ENCODE data around the gene ANAPC10. TPM values are rescaled to one million over a fixed set of nuclear protein-coding genes. Genes with fewer than 3 reads are reported as not detected.

Gene ANAPC10
- total and polyA plus RNA-seq, 2 donors (not counting 3 experiments of a cell fraction or from before 2014, with no cell fraction given), result 15.7 to 24.0 TPM

- H2AFZ ChIP-seq (ENCODE audit: low read depth, low read length), result no peak overlapping the region
- H4K20me1 ChIP-seq (replicated peaks; ENCODE audit: control insufficient read depth, extremely low read depth, insufficient read depth, low read length), result no peaks in the 10 kb centered on the region
- FAIRE-seq, result no peak
- H3K4me3 ChIP-seq (replicated peaks in 1 of 3; ENCODE audit: insufficient read depth in 1 of 3, low read depth in 1 of 3, low read length in 3 of 3), result no peak overlapping the region
- H3K9me1 ChIP-seq (replicated peaks; ENCODE audit: control insufficient read depth, extremely low read depth, insufficient read depth, low read length), result no peaks in the 10 kb centered on the region
- H3K36me3 ChIP-seq (ENCODE audit: control insufficient read depth in 2 of 2, extremely low read depth in 1 of 2, insufficient read depth in 2 of 2, low read length in 2 of 2), result peaks cover 0 to 2% of the 10 kb centered on the region in 2 experiments
- no peak for DNase-seq (ENCODE audit: low read depth, low spot score)
- H3K79me2 ChIP-seq (ENCODE audit: control insufficient read depth, insufficient read depth, low read length), result peaks cover 6% of the 10 kb centered on the region
- ChIA-PET POLR2A (no interaction called here), CTCF (interaction anchor here (1.0 to 1.9 kb wide), 4 partner anchors 10 to 27 kb away, joined by 3 to 5 read pairs (median 4); partner anchors contain the start of genes ABCE1 and ANAPC10)
- TF ChIP-seq, protein P1, sequence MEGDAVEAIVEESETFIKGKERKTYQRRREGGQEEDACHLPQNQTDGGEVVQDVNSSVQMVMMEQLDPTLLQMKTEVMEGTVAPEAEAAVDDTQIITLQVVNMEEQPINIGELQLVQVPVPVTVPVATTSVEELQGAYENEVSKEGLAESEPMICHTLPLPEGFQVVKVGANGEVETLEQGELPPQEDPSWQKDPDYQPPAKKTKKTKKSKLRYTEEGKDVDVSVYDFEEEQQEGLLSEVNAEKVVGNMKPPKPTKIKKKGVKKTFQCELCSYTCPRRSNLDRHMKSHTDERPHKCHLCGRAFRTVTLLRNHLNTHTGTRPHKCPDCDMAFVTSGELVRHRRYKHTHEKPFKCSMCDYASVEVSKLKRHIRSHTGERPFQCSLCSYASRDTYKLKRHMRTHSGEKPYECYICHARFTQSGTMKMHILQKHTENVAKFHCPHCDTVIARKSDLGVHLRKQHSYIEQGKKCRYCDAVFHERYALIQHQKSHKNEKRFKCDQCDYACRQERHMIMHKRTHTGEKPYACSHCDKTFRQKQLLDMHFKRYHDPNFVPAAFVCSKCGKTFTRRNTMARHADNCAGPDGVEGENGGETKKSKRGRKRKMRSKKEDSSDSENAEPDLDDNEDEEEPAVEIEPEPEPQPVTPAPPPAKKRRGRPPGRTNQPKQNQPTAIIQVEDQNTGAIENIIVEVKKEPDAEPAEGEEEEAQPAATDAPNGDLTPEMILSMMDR (IDR thresholded peaks at IDR 0.05; ENCODE audit: extremely low read depth in 1 of 2, insufficient read depth in 1 of 2, low read depth in 1 of 2, low read length in 2 of 2), result no peak
- TF ChIP-seq JUN (IDR thresholded peaks at IDR 0.05; ENCODE audit: borderline replicate concordance, insufficient read depth, insufficient read length, low read depth), result no peak
- TF ChIP-seq, protein P2, sequence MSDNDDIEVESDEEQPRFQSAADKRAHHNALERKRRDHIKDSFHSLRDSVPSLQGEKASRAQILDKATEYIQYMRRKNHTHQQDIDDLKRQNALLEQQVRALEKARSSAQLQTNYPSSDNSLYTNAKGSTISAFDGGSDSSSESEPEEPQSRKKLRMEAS (IDR thresholded peaks at IDR 0.05; ENCODE audit: insufficient read depth, insufficient read length), result no peak
- no peak for TF ChIP-seq POLR2A (IDR thresholded peaks at IDR 0.05; ENCODE audit: low read depth, low read length)
- no peak for TF ChIP-seq FOS (IDR thresholded peaks at IDR 0.05; ENCODE audit: borderline replicate concordance, insufficient read depth, low read length)
- TF ChIP-seq MYC (IDR thresholded peaks at IDR 0.05; ENCODE audit: low read depth, low read length), result no peak
- TF ChIP-seq GATA2 (IDR thresholded peaks at IDR 0.05; ENCODE audit: insufficient read depth, insufficient read length, low read depth, low read length), result no peak
- no peak for TF ChIP-seq EZH2 (IDR thresholded peaks at IDR 0.05; ENCODE audit: borderline replicate concordance, low read depth, low read length, severe bottlenecking)
- no peak for TF ChIP-seq POLR2AphosphoS5 (IDR thresholded peaks at IDR 0.05; ENCODE audit: insufficient read depth, low read depth, low read length)
- dilution Hi-C loops (cut with MboI; ENCODE audit: extremely low pct_ligation_motif_present, low sequenced_read_pairs) (no loop called here), intact Hi-C loops (cut with micrococcal nuclease) (no loop called here)
- no peaks in the 10 kb centered on the region for H3K9me3 ChIP-seq (replicated peaks; ENCODE audit: control insufficient read depth, insufficient read depth, low read length)
- no peaks in the 10 kb centered on the region for H3K27me3 ChIP-seq (ENCODE audit: control insufficient read depth in 2 of 2, insufficient read depth in 2 of 2, low read length in 2 of 2)
- H3K27ac ChIP-seq (ENCODE audit: insufficient read depth, low read depth, low read length), result no peak overlapping the region
- H3K4me2 ChIP-seq (ENCODE audit: insufficient read depth, low read length), result no peak overlapping the region
- no TSS peak for BruUV-seq (replicated peaks)
- no peak overlapping the region for H3K9ac ChIP-seq (replicated peaks; ENCODE audit: extremely low read depth, insufficient read depth, low read length)
- H3K4me1 ChIP-seq (ENCODE audit: control insufficient read depth, extremely low read depth, insufficient read depth, low read length), result peaks cover 3% of the 10 kb centered on the region
Observed at GRCh38 chr4:145071560-145071959, 26.4 kb downstream of the ANAPC10 start.

Data from endothelial cell of umbilical vein (primary cell).